ENCODE measurements around the gene AGMO.
A peak's percentile ranks its signal among the peaks of the same experiment; 100 is the strongest.

The AGMO gene

DNA sequence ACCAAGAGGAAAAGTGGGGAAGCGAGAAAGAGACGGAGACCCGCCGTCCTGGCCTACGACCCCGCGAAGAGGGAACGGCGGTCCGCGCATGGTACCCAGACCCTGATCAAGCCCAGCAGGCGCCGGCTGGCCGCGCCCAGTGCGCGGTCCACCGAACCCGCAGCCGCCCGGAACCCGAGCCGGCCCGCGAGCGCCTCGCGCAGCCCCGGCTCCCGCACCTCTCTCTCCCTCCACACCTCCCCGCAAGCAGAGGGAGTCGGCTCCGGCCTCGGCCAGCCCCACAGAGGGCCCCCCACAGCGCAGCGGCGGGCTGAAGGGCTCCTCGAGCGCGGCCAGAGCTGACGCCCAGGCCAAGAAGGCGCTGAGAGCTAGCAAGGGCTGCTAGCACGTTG, 164.7 kb downstream of the AGMO start:
- no peak for DNase-seq (ENCODE audit: low spot score)

DNA sequence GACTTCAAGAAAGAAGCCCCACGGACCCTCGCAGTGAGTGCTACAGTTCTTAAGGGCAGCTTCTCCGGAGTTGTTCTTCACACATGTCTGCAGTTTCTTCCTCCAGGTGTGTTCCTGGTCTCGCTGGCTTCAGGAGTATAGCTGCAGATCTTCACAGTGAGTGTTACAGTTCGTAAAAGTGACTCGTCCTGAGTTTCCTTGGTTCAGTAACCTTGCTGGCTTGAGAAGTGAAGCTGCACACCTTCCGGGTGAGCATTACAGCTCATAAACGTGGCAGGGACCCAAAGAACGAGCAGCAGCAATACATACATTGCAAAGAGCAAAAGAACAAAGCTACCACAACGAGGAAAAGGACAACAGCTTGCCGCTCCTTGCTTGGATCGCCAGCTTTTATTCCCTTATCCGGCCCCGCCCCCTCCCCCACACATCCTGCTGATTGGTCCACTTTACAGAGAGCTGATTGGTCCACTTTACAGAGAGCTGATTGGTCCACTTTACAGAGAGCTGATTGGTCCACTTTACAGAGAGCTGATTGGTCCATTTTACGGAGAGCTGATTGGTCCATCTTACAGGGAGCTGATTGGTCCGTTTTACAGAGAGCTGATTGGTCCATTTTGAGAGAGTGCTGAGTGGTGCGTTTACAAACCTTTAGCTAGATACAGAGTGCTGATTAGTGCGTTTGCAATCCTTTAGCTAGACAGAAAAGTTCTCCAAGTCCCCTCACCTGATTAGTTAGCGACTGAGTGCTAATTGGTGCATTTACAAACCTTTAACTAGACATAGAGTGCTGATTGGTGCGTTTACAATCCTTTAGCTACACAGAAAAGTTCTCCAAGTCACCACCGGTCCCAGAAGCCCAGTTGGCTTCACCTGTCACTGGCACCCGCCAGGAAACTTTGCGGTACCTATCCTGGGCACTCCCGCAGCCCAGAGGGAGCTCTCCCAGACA, 165.3 kb downstream of the AGMO start:
- no peak for DNase-seq (ENCODE audit: low spot score)

DNA sequence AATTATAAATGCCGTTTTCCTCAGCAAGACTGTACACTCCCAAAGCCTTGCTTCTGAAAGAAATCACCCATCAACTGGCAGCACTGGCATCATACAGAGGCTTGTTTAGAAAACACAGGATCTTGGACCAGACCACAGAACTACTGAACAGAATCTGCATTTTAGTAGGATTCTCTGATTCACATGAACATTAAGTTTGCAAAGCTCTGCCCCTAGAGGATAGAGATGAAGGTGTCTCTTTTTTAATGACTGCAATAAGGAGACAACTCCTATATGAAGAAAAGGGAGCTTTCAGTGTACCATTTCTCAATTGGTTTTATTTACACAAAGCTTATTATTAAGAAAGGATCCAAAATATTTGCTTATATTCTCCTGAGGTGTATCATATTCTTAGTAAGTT, 172.7 kb downstream of the AGMO start:
- no peak for DNase-seq (ENCODE audit: low spot score)

DNA sequence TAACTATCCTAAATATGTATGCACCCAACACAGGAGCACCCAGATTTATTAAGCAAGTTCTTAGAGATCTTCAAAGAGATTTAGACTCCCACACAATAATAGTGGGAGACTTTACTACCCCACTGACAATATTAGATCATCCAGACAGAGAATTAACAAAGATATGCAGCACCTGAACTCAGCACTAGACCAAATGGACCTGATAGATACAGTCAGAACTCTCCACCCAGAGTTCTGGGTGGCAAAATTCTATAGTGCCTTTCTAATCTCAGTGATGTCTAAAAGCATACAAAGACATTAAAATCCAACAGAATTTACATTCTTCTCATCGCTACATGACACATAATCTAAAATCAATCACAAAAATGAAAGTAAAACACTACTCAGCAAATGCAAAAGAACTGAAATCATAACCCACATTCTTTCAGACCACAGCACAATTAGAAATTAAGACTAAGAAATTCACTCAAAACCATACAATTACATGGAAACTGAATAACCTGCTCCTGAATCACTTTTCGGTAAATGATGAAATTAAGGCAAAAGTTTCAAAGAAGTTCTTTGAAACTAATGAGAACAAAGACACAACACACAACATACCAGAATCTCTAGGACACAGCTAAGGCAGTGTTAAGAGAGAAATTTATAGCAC, 183.2 kb downstream of the AGMO start:
- DNase-seq (ENCODE audit: low spot score), result no peak

GRCh38 chr7:15376600-15376999, 185.2 kb downstream of the AGMO start:
- DNase-seq (ENCODE audit: low spot score), result no peak

GRCh38 chr7:15370441-15370840, 191.4 kb downstream of the AGMO start:
- peak; percentile 67 for DNase-seq (ENCODE audit: low spot score)

DNA sequence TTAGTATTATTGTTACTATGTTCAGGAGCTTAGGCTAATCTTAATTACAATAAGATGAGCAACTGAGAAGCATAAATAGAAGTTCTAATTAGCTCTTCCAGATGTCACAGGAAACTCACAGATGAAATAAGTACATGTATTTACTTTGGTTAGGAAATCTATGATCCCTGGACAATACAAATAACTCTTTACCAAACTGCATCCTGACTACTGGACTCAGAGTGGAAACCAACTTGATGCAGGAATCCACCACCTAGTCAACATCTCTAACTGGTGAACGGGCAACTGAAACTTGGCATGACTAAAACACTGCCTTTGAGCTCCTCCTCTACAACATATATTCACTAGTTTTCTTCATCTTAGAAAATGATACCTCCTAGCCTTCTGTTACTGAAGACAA, 193.2 kb downstream of the AGMO start:
- no peak for DNase-seq (ENCODE audit: low spot score)

DNA sequence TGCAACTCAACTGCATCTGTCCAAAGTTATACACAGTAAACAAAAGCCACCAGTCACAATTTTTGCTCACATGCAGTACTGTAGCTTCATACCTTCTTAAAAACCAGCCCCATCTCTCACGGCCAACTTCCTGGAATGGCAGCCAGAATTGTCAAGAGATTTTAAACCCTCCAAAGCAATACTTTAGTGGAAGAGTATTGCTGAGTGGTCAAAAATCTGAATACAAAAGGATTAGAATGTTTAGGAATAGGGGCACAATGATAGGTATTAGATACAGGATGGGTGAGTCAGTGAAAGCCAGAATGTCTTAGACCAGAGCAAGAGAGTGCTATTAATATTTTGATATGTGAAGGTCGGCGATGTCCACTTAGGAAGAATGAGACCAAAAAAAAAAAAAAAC, 193.9 kb downstream of the AGMO start:
- no peak for DNase-seq (ENCODE audit: low spot score)

GRCh38 chr7:15358112-15358511, 203.7 kb downstream of the AGMO start:
- DNase-seq (ENCODE audit: low spot score), result no peak

DNA sequence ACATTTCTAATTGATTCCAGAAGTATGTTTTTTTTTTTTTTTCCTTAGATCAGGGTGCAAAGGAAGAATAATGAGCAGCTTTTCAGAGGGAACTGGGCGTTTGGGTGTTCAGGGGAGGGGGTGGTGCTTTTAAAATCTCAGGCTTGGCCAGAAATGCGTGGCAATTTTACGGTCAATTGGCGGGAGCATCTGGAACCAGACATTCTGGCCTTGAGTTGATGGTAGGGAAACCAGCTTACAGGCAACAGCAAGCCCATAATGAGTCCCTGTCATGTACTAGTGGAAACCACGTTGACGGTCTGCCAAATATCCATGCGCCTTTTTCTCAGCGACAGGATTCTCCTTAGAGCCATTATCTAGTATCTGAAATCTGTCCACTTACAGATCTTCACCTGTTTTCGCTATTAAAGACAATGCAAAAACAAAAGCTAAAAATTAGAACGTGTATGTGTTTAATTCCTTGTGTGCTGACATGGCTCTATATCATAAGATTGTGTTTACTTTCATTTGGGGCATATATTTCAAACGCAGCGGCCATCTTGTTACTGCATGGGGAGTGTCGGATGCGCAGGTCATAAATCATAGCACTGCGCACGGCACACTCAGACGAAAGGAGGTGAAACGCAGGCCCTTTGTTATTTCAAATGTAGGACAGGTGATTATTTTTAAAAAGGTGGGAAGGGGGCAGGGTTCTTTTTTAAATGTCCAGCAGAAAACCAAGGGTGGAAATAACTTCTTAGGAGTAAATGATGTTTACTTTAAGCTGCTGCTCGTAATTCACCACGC, 209.2 kb downstream of the AGMO start:
- no peak for DNase-seq (ENCODE audit: low spot score)

DNA sequence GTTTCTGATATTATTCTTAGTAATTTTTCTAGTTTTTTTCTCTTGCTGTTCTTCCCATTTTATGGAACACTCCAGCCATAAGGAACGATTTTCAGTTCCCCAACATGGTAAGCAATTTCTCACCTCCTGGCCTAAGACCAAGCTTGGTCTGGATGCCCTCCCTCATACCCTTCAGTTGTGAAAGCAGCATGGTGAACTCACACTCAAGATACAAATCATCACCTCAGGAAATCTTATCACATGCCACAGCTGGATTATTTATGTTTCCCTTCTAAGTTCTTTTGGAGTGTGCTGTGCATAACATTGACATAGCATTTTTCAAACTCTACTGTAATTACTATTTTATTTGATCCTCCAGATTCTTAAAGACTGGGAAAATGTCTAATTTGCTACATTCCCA, 216.6 kb downstream of the AGMO start:
- DNase-seq (ENCODE audit: low spot score), result no peak

DNA sequence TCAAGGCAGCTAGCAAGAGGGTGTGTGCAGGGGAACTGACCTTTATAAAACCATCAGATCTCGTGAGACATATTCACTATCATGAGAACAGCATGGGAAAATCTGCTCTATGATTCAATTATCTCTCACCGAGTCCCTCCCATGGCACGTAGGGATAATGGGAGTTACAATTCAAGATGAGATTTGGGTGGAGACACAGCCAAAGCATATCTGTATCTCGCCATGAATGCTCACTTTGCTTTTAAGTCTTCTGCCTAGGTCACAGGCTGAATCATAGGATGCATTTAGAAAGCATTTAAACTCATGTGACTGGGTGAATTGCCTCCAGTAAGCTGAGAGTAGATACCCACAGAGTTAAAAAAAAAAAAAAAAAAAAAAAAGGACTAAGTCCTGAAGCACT, 220.0 kb downstream of the AGMO start:
- no peak for DNase-seq (ENCODE audit: low spot score)

GRCh38 chr7:15336146-15336545, 225.7 kb downstream of the AGMO start:
- DNase-seq (ENCODE audit: low spot score), result no peak

DNA sequence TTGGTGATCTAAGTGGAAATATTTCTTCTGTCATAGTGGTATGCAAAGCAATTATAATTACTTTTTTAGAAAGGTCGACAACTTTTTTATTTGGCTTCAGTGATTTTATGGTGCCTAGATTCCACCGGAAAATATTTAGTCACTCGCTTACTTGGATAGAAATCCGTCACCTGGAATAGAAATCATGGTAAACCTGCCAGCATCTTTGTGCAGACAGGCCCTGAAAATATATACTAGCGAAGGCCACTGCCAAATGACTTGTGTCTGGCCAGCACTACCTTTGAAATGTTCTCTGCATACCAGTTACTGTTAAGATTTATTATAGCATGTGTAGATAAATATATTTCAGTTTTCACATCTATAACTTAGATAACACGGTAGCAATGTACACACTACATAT, 226.4 kb downstream of the AGMO start:
- DNase-seq (ENCODE audit: low spot score), result no peak

DNA sequence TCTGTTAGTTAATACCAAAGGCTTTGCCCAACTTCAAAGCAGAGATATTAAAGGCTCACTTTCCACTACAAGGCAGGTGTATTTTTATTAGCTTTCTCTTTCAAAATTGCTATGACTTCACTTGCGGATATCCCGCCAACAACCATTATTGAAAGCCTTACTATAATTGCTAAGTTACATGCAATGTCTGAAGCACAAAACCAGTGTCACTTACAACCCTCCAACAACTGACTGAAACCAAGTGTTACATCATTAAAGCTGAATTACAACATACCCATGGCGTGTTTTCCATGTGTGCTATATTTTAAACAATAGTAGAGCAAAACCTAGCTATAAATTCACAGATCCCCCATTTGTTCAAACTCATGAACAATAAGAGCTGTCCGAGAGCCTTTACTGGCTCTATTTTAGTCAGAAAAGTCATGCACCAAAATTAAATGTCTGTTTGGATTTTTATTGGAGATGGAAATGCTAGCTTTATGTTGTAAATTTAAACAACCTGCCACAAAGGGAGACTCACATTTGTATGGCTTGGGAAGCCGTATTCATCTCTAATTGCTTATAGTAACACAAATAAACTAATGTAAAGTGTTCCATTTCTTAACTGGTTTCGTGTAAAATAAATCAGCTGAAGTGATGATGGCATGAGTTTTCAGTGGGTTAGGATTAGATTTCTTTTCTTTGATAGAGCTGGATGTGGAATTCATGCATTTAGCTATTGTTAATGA, 227.1 kb downstream of the AGMO start:
- DNase-seq (ENCODE audit: low spot score), result no peak

- no peak for DNase-seq (ENCODE audit: low spot score)
Observed at GRCh38 chr7:15332956-15333355, 228.9 kb downstream of the AGMO start.

DNA sequence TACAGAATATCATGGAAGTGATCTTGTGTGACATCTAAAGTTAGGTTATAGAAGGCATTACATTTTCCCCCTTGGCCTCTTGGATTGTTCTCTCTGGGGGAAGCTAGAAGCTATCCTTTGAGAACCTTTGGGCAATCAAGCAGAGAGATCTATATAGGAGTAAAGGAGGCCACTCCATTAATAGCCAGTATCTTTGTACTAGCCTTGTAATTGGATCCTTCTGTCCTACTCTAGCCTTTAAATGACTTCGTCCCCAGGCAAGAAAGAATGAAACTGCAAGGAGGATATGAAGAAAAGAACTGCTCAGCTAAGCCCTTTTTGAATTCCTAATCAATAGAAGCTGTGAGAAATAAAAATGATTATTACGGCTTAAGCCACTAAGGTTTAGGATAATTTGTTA, 230.9 kb downstream of the AGMO start:
- no peak for DNase-seq (ENCODE audit: low spot score)

- no peak for DNase-seq (ENCODE audit: low spot score)
Observed at GRCh38 chr7:15327001-15327400, 234.8 kb downstream of the AGMO start.

DNA sequence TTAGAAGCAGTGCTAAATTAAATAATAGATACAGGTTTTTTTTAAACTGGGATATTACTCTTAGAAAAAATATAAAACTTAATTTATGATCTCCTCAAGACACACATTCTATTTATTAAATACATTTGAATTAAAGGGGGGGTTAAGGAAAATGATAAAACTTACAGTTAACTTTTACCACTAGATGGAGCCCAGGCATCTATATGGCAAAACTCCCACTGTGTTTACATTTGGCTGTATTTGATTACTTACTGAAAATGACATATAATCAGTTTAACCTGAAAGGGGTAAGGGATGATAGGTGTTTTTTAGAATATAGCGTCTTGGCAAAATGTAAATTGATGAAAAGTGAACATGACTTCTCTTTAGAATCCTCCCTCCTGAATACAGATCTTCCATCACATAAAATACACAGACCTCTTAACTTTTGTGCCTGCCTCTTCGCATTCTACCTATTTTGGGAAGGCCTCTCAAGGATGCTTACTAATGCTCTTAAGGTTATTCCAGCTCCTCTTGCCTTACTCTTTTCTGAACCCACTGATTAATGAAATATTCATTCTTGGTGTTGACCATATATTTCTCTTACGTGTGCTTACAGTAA, 235.7 kb downstream of the AGMO start:
- DNase-seq (ENCODE audit: low spot score), result peak; percentile 54

GRCh38 chr7:15323550-15323949, 238.3 kb downstream of the AGMO start:
- DNase-seq (ENCODE audit: low spot score), result no peak

- no peak for DNase-seq (ENCODE audit: low spot score)
Observed at GRCh38 chr7:15317215-15317614, 244.6 kb downstream of the AGMO start.

DNA sequence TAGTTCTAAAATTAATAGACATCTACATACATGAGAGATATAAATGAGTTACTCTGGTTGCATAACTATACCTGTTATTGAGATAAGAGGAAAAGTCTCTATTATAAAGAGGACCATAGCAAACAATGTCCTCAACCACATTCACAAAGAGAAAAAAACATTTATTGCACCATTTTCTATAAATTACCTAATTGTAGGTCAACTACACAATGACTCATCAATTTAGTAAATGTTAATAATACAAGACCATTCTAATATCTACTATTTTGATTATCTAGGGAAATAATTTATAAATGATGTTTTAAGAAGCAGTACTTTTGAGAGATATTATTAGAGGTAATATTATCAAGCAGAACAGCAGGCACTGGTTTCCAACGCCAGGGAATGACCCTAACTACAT, 246.1 kb downstream of the AGMO start:
- no peak for DNase-seq (ENCODE audit: low spot score)

All from globus pallidus (tissue), 1 donor.